GM21381 (cell line): ENCODE measurements around the gene CREB5.
A peak's percentile ranks its signal among the peaks of the same experiment; 100 is the strongest.
"Not testable (repeated sequence)": the region's sequence is repeated elsewhere in the genome, so short reads cannot be mapped to it uniquely, and the experiment has no call there.

Experiments used
- ATAC-seq: cut with Tn5 transposase; IDR thresholded peaks from one replicate; pipeline ENCODE4 v1.9.1; 2021; ENCODE audit warnings: mild to moderate bottlenecking, moderate library complexity; ENCODE audit not compliant: unreplicated experiment

Gene CREB5

DNA sequence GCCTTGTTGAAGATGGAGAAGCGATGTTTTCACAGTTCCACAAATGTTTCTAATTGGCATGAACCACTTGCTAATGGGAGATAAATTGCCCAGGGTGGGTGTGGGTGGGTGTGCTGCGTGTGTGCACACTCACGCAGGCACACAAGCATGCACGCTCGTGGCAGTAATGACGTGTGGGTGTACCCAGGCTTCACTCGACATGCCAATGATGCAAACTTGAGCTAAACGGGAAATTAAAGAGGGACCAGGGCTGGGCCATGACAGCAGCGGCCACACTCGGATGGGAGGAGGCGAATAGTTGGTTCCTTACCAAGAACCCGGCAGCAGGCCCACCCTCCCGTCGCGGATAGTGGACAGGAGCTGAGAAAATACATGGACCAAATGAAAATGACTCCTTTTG lies 386.0 kb downstream of the CREB5 start:
- ATAC-seq = no peak

GRCh38 chr7:28799619-28800018 lies 387.3 kb downstream of the CREB5 start:
- no peak for ATAC-seq

DNA sequence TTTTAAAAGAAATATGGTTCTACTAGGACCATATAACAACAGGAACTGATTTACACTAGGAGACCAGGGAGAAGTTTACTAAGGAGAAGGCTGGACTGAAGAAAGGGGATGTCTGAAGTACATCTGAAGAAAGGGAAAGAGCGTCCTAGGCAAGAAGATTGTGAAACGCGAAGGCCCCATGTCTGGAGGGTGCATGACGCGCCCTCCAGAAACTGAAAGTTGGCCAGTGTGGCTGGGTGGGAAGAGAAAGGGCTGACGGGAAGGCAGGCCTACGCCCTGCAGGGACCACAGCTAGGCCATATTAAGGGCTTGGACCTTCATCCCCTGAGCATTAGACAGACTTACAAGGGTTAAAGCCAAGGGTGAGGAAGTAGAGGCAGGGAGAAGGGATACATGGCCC lies 387.8 kb downstream of the CREB5 start:
- no peak for ATAC-seq

DNA sequence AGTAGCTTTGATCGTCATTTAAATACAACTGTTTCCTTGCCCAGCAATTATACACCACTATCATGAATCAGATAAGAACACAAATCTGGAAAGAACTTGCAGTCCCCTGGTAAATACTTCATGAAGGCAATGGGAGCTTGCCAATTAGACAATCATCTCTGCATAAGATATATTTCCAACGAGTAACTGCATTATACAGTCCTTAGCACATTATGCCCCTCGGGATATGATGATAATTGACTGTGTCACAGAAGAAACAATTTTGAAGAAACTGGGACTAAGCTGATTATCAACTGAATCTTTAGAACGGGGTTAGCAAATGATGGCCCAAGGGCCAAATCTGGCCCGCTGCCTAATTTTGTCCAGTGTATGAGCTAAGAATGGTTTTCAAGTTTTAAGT lies 390.1 kb downstream of the CREB5 start:
- no peak for ATAC-seq

GRCh38 chr7:28804157-28804556 lies 391.8 kb downstream of the CREB5 start:
- no peak for ATAC-seq

DNA sequence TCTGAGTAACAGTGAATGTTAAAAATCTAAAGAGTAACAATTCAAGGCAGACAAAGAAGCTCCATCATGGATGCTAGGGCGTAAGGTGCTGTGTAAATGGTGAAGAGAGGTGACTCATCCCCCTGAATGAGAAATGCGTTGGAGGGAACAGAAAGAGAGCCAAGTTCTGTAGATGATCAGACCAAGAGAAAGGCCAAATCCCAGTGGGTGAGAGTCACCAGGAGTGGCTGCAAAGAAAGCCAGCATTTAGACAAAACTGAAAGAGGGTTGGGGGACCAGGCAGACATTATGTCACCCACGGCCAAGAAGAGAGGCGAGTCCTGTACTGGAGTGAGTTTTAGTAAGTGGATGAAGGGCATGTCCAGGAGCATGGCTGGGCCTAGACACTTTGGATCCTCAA lies 392.7 kb downstream of the CREB5 start:
- no peak for ATAC-seq

DNA sequence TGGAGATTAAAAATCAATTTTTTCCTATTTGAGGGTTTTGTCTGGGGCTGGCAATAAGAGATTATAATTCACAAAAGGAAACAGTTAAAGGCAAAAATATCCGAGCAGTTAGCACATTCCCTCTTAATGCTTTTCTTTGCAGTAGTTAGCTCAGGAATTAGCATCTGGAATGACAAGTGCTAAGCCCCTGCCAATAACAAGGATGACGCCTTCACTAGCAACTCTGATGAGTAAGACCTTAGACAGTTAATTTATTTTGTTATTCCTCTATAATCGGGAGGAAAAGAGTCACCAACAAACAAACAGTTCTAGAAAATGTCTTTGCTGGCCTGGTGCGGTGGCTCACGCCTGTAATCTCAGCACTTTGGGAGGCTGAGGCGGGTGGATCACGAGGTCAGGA lies 394.5 kb downstream of the CREB5 start:
- no peak for ATAC-seq

DNA sequence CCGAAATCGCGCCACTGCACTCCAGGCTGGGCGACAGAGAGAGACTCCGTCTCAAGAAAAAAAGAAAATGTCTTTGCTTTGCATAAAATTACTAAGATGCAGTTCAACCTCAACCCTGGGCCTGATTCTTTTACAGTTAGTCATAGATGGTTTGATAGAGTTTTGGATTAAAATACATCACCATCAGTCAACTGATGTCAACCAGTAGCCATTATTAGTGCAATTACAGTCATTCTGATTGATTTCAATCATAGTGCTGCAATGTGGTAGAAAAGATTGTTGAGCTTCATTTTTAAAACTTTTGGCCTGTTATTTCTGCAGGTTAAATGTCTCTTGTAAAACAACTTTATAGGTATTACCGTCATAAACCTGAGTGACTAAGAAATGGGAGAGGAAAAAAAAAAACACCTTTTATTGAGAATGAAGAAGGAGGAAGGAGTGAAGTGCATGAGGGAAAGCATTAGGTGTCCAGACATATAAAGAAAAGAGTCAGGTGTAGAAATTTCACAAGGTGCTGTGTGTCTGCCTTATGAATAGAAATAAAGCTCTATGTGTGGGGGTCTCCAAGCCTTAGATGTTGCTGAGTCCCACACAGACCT lies 395.2 kb downstream of the CREB5 start:
- ATAC-seq = no peak

DNA sequence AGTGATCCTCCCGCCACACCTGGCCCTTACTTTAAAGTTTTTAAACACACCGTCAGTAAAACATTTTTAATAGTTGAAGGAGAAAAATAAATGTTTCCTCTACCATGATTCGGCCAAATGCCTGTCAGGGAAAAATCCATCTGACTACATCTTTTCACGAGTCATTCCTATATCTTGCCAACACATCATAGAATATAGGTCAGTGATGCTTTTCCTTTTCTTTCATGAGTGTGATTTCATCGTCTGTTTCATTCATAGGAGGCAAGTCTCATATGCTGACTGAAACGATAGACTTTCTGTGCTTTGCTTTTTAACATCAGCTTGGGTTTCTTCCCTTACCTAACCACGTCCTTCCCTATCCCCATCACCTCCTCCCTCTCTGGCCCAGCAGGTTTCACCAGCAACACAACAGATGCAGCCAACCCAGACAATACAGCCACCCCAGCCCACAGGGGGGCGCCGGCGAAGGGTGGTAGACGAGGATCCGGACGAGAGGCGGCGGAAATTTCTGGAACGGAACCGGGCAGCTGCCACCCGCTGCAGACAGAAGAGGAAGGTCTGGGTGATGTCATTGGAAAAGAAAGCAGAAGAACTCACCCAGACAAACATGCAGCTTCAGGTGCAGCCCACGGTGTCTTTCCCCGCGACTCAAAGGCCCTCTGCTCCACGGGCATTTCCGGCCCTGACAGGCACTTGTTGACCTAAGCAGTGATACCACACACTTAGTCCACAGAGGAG lies 396.6 kb downstream of the CREB5 start:
- peak; percentile 72 for ATAC-seq

DNA sequence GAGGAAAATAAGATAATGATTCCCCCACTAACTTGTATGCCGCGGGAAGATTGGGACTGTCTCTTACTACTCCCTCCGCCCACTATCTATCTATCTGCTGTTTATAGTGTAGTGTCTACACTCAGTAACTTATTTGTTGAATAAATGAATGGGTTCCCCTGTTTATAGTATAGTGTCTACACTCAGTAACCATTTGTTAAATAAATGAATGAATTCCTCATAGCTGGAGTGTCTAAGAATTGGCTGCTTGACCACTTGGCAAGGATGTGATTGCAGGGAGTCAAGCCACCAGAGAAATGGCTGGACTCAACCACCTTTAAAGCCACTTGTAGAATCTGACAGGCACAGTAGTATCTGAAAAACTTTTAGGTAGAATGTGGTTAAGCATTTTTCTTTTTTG lies 398.7 kb downstream of the CREB5 start:
- ATAC-seq = no peak

DNA sequence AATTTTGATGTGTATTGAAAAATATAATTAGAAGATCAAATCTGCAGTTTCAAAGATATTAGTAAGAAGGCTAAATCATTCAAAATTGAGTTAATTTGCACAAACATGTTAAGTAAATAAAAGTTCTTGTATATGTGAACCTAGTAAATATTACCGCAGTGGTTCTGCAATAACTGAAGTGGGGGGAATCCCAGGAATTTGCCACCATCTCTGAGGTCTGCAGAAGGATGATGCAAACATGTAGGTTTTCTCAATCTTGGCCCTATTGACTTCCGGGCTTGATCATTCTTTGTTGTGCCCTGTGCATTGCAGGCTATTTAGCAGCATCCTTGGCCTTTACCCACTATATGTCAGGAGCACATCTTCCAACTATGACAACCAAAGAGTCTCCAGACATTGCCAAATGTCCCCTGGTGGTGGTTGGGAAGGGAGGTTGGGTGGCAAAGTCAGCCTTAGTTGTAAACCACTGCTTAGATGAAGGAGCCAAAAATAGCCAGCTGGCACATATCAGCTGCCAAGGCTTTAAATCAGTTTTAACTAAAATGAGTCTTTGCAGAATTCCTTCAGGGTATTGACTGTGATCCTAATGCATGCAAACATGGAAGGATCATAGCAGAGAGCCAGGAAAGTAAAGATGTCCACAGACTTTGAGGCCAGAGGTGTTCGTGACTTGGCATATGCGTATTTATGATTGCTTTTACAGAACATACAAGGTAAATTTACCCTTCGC lies 399.5 kb downstream of the CREB5 start:
- ATAC-seq = no peak

GRCh38 chr7:28812616-28813015 lies 400.3 kb downstream of the CREB5 start:
- no peak for ATAC-seq

GRCh38 chr7:28813243-28813962 lies 401.1 kb downstream of the CREB5 start:
- no peak for ATAC-seq

GRCh38 chr7:28815369-28815927 lies 403.1 kb downstream of the CREB5 start:
- peak; percentile 34 for ATAC-seq

GRCh38 chr7:28815928-28816373 lies 403.6 kb downstream of the CREB5 start:
- ATAC-seq = peak; percentile 77

GRCh38 chr7:28818996-28819395 lies 406.7 kb downstream of the CREB5 start:
- ATAC-seq = no peak

DNA sequence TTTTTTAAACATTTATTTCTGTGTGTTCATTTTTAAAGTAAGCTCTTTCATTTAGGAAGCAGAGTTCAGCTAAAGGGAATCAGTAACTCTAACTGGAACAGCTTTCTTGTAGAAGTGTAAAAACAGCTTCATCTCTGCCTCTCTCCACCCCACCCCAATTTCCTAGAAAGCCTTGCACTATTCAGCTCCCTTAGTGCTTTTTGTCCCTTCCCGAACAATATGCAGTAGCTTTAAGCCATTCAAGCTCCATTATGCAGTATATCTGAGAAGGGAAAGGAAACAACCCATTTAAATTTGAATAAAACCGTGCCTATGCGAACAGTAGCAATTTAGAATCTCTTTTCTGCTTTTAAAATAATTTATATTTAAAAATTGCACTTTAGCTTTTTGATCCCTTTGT lies 411.3 kb downstream of the CREB5 start:
- no peak for ATAC-seq

DNA sequence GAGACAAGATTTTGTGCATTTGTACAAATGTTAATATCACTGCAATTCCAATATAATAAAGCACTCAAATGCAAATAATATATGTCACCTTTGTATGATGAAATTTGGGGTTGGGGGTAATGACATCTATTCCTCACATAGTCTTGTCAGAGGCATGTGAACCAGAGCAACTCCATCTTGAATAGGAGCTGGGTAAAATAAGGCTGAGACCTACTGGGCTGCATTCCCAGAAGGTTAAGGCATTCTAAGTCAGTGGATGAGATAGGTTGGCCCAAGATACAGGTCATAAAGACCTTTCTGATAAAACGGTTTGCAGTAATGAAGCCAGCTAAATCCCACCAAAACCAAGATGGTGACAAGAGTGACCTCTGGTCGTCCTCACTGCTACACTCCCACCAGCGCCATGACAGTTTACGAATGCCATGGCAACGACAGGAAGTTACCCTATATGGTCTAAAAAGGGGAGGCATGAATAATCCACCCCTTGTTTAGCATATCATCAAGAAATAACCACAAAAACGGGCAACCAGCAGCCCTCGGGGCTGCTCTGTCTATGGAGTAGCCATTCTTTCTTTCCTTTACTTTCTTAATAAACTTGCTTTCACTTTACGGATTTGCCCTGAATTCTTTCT lies 413.6 kb downstream of the CREB5 start:
- not testable (repeated sequence) for ATAC-seq

- no peak for ATAC-seq
Measured at GRCh38 chr7:28830846-28831245, 418.5 kb downstream of the CREB5 start.

GRCh38 chr7:28832669-28833068 lies 420.4 kb downstream of the CREB5 start:
- ATAC-seq = no peak

- ATAC-seq = no peak
Measured at GRCh38 chr7:28835800-28836199, 423.5 kb downstream of the CREB5 start.
